Mucosa of gallbladder (tissue), 1 donor: ENCODE measurements around the gene CD84. TPM values are rescaled to one million over a fixed set of nuclear protein-coding genes. Genes with fewer than 3 reads are reported as not detected.
"Not testable (repeated sequence)": the region's sequence is repeated elsewhere in the genome, so short reads cannot be mapped to it uniquely, and the experiment has no call there.

Experiments
- DNase-seq: peaks from one replicate; pipeline ENCODE4 v3.0.0-alpha.2; 2020; ENCODE audit warnings: low spot score
- total RNA-seq: library from RNA; stranded (reverse); gene quantifications from one replicate; pipeline ENCODE4 v1.2.1, GENCODE V29; 2021
- donor health status: DM: no; HTN: no; CAD: no.

CD84 gene
- total RNA-seq, 1 donor from 2014 or later: 11.9 TPM

GRCh38 chr1:160517519-160517918 is 61.8 kb downstream of the CD84 start:
- DNase-seq: not testable (repeated sequence)

- DNase-seq: not testable (repeated sequence)
Measured at GRCh38 chr1:160515908-160516307, 63.4 kb downstream of the CD84 start.

- DNase-seq: no peak
Measured at GRCh38 chr1:160504651-160505050, 74.6 kb downstream of the CD84 start.

- no peak for DNase-seq
Measured at GRCh38 chr1:160503087-160503486, 76.2 kb downstream of the CD84 start.

- DNase-seq: no peak
Measured at GRCh38 chr1:160500321-160500990, 78.8 kb downstream of the CD84 start.

GRCh38 chr1:160499631-160500030 is 79.7 kb downstream of the CD84 start:
- no peak for DNase-seq

- not testable (repeated sequence) for DNase-seq
Measured at GRCh38 chr1:160498301-160499065, 80.8 kb downstream of the CD84 start.

GRCh38 chr1:160496334-160496733 is 83.0 kb downstream of the CD84 start:
- no peak for DNase-seq

GRCh38 chr1:160494620-160495019 is 84.7 kb downstream of the CD84 start:
- DNase-seq: no peak

GRCh38 chr1:160492617-160493016 is 86.7 kb downstream of the CD84 start:
- no peak for DNase-seq

GRCh38 chr1:160491981-160492380 is 87.3 kb downstream of the CD84 start:
- DNase-seq: no peak

Other genes starting within 250 kb of the CD84 start
- gene COPA, start 236.2 kb downstream of the CD84 start, total RNA-seq: 164 TPM
- 106 TPM for gene NCSTN, start 236.1 kb downstream of the CD84 start, total RNA-seq
- gene NHLH1, start 212.4 kb downstream of the CD84 start, total RNA-seq: not detected
- gene VANGL2, start 178.9 kb downstream of the CD84 start, total RNA-seq: 6.5 TPM
- gene SLAMF6, start 56.2 kb downstream of the CD84 start, total RNA-seq: 2.2 TPM
- gene SLAMF1, start 67.5 kb upstream of the CD84 start, total RNA-seq: 2.8 TPM
- gene CD48, start 132.3 kb upstream of the CD84 start, total RNA-seq: 15.0 TPM
- 2.7 TPM for gene SLAMF7, start 159.8 kb upstream of the CD84 start, total RNA-seq
- 3.9 TPM for gene LY9, start 216.7 kb upstream of the CD84 start, total RNA-seq